ENCODE measurements around the gene OR6J1.
"Not testable (repeated sequence)": the region's sequence is repeated elsewhere in the genome, so short reads cannot be mapped to it uniquely, and the experiment has no call there.

The OR6J1 gene

GRCh38 chr14:22634233-22634900 lies 9.8 kb downstream of the OR6J1 start:
- FAIRE-seq (no peak), DNase-seq (ENCODE audit: insufficient read length, low spot score) (no peak)
- TF ChIP-seq PAX5 (IDR thresholded peaks at IDR 0.05; ENCODE audit: insufficient read depth, low read length, severe bottlenecking) (no peak), POU2F2 (IDR thresholded peaks at IDR 0.05; ENCODE audit: low read depth, low read length) (no peak), POLR2AphosphoS5 (IDR thresholded peaks at IDR 0.05; ENCODE audit: low read depth, low read length) (no peak), POLR2A (IDR thresholded peaks at IDR 0.05; ENCODE audit: low read depth, low read length) (no peak), TAF1 (IDR thresholded peaks at IDR 0.05; ENCODE audit: low read depth, low read length) (no peak), SPI1 (IDR thresholded peaks at IDR 0.05; ENCODE audit: low read depth, low read length) (no peak)

- DNase-seq (ENCODE audit: insufficient read length, low spot score): no peak
- FAIRE-seq: no peak
- TF ChIP-seq TAF1 (IDR thresholded peaks at IDR 0.05; ENCODE audit: low read depth, low read length): no peak
- TF ChIP-seq POU2F2 (IDR thresholded peaks at IDR 0.05; ENCODE audit: low read depth, low read length): no peak
- no peak for TF ChIP-seq POLR2AphosphoS5 (IDR thresholded peaks at IDR 0.05; ENCODE audit: low read depth, low read length)
- TF ChIP-seq POLR2A (IDR thresholded peaks at IDR 0.05; ENCODE audit: low read depth, low read length): no peak
- no peak for TF ChIP-seq SPI1 (IDR thresholded peaks at IDR 0.05; ENCODE audit: low read depth, low read length)
- TF ChIP-seq PAX5 (IDR thresholded peaks at IDR 0.05; ENCODE audit: insufficient read depth, low read length, severe bottlenecking): no peak
These were observed 13.7 kb downstream of the OR6J1 start for GRCh38 chr14:22630486-22630885.

GRCh38 chr14:22630066-22630465 lies 14.1 kb downstream of the OR6J1 start:
- no peak for DNase-seq (ENCODE audit: insufficient read length, low spot score)
- no peak for TF ChIP-seq POLR2AphosphoS5 (IDR thresholded peaks at IDR 0.05; ENCODE audit: low read depth, low read length)
- no peak for FAIRE-seq

GRCh38 chr14:22629361-22629760 lies 14.8 kb downstream of the OR6J1 start:
- TF ChIP-seq SPI1 (IDR thresholded peaks at IDR 0.05; ENCODE audit: low read depth, low read length) (no peak), POU2F2 (IDR thresholded peaks at IDR 0.05; ENCODE audit: low read depth, low read length) (no peak), TAF1 (IDR thresholded peaks at IDR 0.05; ENCODE audit: low read depth, low read length) (no peak)
- FAIRE-seq (no peak), DNase-seq (ENCODE audit: insufficient read length, low spot score) (no peak)

GRCh38 chr14:22627506-22628263 lies 16.5 kb downstream of the OR6J1 start:
- no peak for FAIRE-seq
- TF ChIP-seq POLR2AphosphoS5 (IDR thresholded peaks at IDR 0.05; ENCODE audit: low read depth, low read length) (no peak), TAF1 (IDR thresholded peaks at IDR 0.05; ENCODE audit: low read depth, low read length) (no peak), SPI1 (IDR thresholded peaks at IDR 0.05; ENCODE audit: low read depth, low read length) (no peak), POLR2A (IDR thresholded peaks at IDR 0.05; ENCODE audit: low read depth, low read length) (no peak), PAX5 (IDR thresholded peaks at IDR 0.05; ENCODE audit: insufficient read depth, low read length, severe bottlenecking) (no peak), POU2F2 (IDR thresholded peaks at IDR 0.05; ENCODE audit: low read depth, low read length) (no peak)
- DNase-seq (ENCODE audit: insufficient read length, low spot score): no peak

- TF ChIP-seq SPI1 (IDR thresholded peaks at IDR 0.05; ENCODE audit: low read depth, low read length) (no peak), POLR2AphosphoS5 (IDR thresholded peaks at IDR 0.05; ENCODE audit: low read depth, low read length) (no peak), TAF1 (IDR thresholded peaks at IDR 0.05; ENCODE audit: low read depth, low read length) (no peak), PAX5 (IDR thresholded peaks at IDR 0.05; ENCODE audit: insufficient read depth, low read length, severe bottlenecking) (no peak), POLR2A (IDR thresholded peaks at IDR 0.05; ENCODE audit: low read depth, low read length) (no peak), POU2F2 (IDR thresholded peaks at IDR 0.05; ENCODE audit: low read depth, low read length) (no peak)
- no peak for FAIRE-seq
- DNase-seq (ENCODE audit: insufficient read length, low spot score): no peak
These were observed 17.6 kb downstream of the OR6J1 start for GRCh38 chr14:22626590-22626989.

GRCh38 chr14:22623047-22623446 lies 21.1 kb downstream of the OR6J1 start:
- no peak for FAIRE-seq
- TF ChIP-seq SPI1 (IDR thresholded peaks at IDR 0.05; ENCODE audit: low read depth, low read length) (no peak), POLR2A (IDR thresholded peaks at IDR 0.05; ENCODE audit: low read depth, low read length) (no peak), PAX5 (IDR thresholded peaks at IDR 0.05; ENCODE audit: insufficient read depth, low read length, severe bottlenecking) (no peak), TAF1 (IDR thresholded peaks at IDR 0.05; ENCODE audit: low read depth, low read length) (no peak), POU2F2 (IDR thresholded peaks at IDR 0.05; ENCODE audit: low read depth, low read length) (no peak), POLR2AphosphoS5 (IDR thresholded peaks at IDR 0.05; ENCODE audit: low read depth, low read length) (no peak)

GRCh38 chr14:22622255-22622654 lies 21.9 kb downstream of the OR6J1 start:
- DNase-seq (ENCODE audit: insufficient read length, low spot score) (no peak), FAIRE-seq (no peak)
- TF ChIP-seq POLR2A (IDR thresholded peaks at IDR 0.05; ENCODE audit: low read depth, low read length) (no peak), TAF1 (IDR thresholded peaks at IDR 0.05; ENCODE audit: low read depth, low read length) (no peak), PAX5 (IDR thresholded peaks at IDR 0.05; ENCODE audit: insufficient read depth, low read length, severe bottlenecking) (no peak), POLR2AphosphoS5 (IDR thresholded peaks at IDR 0.05; ENCODE audit: low read depth, low read length) (no peak), POU2F2 (IDR thresholded peaks at IDR 0.05; ENCODE audit: low read depth, low read length) (no peak), SPI1 (IDR thresholded peaks at IDR 0.05; ENCODE audit: low read depth, low read length) (no peak)

More at GRCh38 chr14:22623047-22623446, 21.1 kb downstream of the OR6J1 start:
- no peak for DNase-seq (ENCODE audit: insufficient read length, low spot score)

GRCh38 chr14:22615765-22616164 lies 28.4 kb downstream of the OR6J1 start:
- not testable (repeated sequence) for DNase-seq (ENCODE audit: insufficient read length, low spot score); FAIRE-seq

GRCh38 chr14:22614240-22614799 lies 29.8 kb downstream of the OR6J1 start:
- no peak for DNase-seq (ENCODE audit: insufficient read length, low spot score)
- TF ChIP-seq POLR2A (IDR thresholded peaks at IDR 0.05; ENCODE audit: low read depth, low read length): no peak
- no peak for TF ChIP-seq SPI1 (IDR thresholded peaks at IDR 0.05; ENCODE audit: low read depth, low read length)
- TF ChIP-seq TAF1 (IDR thresholded peaks at IDR 0.05; ENCODE audit: low read depth, low read length): no peak
- TF ChIP-seq POU2F2 (IDR thresholded peaks at IDR 0.05; ENCODE audit: low read depth, low read length): no peak
- TF ChIP-seq PAX5 (IDR thresholded peaks at IDR 0.05; ENCODE audit: insufficient read depth, low read length, severe bottlenecking): no peak
- TF ChIP-seq POLR2AphosphoS5 (IDR thresholded peaks at IDR 0.05; ENCODE audit: low read depth, low read length): no peak
- no peak for FAIRE-seq
